ENCODE measurements around the gene NDNF.

The NDNF gene

DNA sequence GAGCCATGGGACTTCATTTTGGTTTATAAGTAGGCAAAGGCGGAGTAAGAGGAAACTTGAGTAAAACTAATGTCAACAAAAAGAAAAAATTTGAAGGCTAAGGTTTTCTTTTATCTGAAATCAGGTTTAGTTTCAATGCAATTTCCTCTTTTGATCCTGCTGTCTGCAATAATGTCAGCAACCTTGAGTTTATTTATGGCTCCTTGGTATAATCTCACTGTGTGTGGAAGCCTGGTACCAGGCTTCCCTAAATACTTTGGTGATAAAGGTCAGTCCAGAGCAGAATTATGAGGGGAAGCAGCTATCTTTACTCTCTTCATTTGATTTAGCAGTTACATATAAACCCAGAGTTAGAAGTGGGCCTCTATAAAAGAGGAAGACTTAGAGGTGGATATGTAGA lies 57.8 kb downstream of the NDNF start:
- DNase-seq, result no peak

- no peak for DNase-seq
Observed at GRCh38 chr4:121011780-121012340, 60.5 kb downstream of the NDNF start.

DNA sequence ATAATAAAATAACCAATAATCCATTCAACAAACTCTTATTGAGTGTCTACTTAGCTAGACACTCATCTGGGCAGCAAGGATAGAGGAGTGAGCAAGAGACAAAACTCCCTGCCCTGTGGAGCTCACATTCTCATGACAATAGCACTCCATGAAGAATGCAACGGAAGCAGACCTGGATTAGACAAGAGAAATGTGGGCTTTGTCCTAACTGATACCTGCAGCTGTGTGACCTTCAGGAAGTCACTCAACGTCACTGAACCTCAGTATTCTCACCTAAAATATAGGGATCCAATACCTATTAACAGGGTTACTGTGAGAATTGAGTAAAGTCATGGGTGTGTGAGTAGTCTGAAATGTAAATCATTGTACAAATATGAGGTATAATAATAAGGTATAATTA lies 61.2 kb downstream of the NDNF start:
- DNase-seq, result no peak

- no peak for DNase-seq
Observed at GRCh38 chr4:121009578-121010478, 62.5 kb downstream of the NDNF start.

GRCh38 chr4:121007660-121008059 lies 64.7 kb downstream of the NDNF start:
- no peak for DNase-seq

DNA sequence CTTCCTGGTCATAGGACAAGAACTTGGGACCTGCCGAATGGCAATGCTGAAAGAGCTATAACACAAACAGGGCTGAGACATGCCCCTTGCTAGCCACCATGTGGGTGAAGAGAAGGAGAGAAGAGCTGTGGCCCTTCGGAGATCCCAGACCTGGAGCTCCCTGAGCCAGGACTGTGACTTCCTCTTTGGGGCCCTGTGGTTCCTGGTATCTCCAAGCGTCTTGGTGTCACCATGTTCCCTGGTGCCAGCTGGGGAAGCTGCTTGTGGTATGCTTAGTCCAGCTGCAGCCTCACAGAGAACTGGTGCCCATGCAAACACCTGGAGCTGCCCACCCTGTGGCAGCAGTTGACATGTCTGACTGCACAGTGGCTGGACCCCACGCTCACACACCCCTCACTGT lies 68.5 kb downstream of the NDNF start:
- no peak for DNase-seq

DNA sequence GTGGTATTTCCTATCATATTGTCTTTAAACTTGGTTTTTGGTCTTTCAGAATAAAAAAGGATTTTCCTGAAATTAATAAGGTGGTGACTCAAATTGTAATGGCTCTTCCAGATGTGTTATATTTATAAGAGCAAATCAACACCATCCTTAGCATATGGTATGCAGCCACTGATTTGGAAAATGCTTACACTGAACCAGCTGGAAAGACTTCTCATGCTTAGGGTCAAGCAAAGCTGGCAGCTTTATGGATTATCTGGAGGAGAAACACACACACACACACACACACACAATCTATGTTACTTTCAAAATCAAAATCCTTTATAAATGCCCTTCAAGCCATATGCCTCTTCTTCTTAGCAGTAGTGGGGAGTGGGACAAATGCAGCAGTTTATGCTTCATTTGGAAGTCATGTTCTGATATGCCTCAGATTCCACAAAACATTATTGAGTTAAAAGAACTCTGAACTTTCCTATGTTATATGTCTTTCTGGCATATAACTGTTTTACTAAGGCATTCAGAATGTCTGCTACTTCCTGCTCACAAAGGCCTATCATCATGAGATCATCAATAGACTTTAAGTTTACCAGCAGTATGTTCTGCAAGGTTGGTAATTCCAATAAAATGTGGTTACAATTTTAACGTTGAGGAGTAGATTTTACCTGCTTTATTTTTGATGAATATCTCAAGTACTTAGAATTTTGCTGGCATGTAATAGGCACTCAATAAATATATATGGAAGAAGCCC lies 76.9 kb downstream of the NDNF start:
- DNase-seq, result no peak

DNA sequence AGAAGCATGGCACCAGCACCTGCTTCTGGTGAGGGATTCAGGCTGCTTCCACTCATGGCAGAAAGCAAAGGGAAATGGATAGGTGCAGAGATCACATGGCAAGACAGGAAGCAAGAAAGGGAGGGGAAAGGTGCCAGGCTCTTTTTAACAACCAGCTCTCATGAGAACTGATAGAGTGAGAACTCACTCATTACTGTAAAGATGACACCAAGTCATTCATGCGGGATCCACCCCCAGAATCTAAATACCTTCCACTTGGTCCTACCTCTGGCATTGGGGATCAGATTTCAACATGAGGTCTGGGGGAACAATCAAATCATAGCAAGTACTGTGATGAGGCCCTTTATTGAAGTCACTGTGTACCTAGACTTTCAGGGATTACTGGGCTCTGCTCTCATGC lies 77.8 kb downstream of the NDNF start:
- no peak for DNase-seq

- DNase-seq, result no peak
Observed at GRCh38 chr4:120991885-120992284, 80.5 kb downstream of the NDNF start.

- DNase-seq, result no peak
Observed at GRCh38 chr4:120990246-120990645, 82.1 kb downstream of the NDNF start.
